A549 (cell line): ENCODE results near the gene BRAT1. TPM values are rescaled to one million over a fixed set of nuclear protein-coding genes. Genes with fewer than 3 reads are reported as not detected.

ENCODE experiments used
- ATAC-seq, 2 experiments: fragments of 200-7000 bp in 1 of 2; fragments of >200 bp in 1 of 2; cut with Nextera tagmentation in 1 of 2; cut with Tn5 transposase in 1 of 2; 3 replicates each; pipeline versions ENCODE4 v1.8.0 to v1.9.1; 2018 to 2020; ENCODE audit warnings: mild to moderate bottlenecking in 1 of 2, moderate library complexity in 1 of 2
- CTCF ChIA-PET: fragments of 300-600 bp; sonication (Branson Sonifier 250); formaldehyde crosslinking; extraction: SDS; loops from one replicate; lab custom pipeline; 2021; ENCODE audit warnings: antibody characterized with exemption, inconsistent platforms; lab: Yijun Ruan, JAX
- POLR2A ChIA-PET: fragments of 350-600 bp; formaldehyde crosslinking; extraction: SDS; loops from one replicate; lab custom pipeline; 2021; ENCODE audit warnings: antibody characterized with exemption, inconsistent platforms; lab: Yijun Ruan, JAX
- DNase-seq, 2 experiments: peaks; one replicate each; pipeline versions ENCODE4 v3.0.0 to v3.0.0-alpha.2; 2011 to 2016; ENCODE audit warnings: low read depth in 1 of 2, low spot score in 1 of 2
- FAIRE-seq: peaks from 2 replicates; lab custom pipeline; 2011; peaks lifted over from hg19 to GRCh38; lab: Jason Lieb, UNC
- H3K27ac ChIP-seq, 2 experiments: fragments of >200 bp; sonication (Bioruptor Twin); formaldehyde crosslinking; 3 replicates each; pipeline ENCODE4 v1.5.1; 2016 to 2017
- H3K4me1 ChIP-seq: fragments of >200 bp; sonication (Bioruptor Twin); formaldehyde crosslinking; 3 replicates; pipeline ENCODE4 v1.6.1; 2016
- H3K4me2 ChIP-seq: fragments of >200 bp; sonication (Bioruptor Twin); formaldehyde crosslinking; 3 replicates; pipeline ENCODE4 v1.6.1; 2016
- H3K4me3 ChIP-seq: fragments of >200 bp; sonication (Bioruptor Twin); formaldehyde crosslinking; 3 replicates; pipeline ENCODE4 v1.5.1; 2016
- H3K9me3 ChIP-seq: fragments of >200 bp; sonication (Bioruptor Twin); formaldehyde crosslinking; 3 replicates; pipeline ENCODE4 v1.6.1; 2016
- BCL3 ChIP-seq: fragments of >200 bp; sonication (Bioruptor Twin); formaldehyde crosslinking; IDR thresholded peaks from 3 replicates; pipeline ENCODE4 v1.6.1; 2016
- BHLHE40 ChIP-seq: IDR thresholded peaks from 2 replicates; pipeline ENCODE4 v1.6.1; 2012; ENCODE audit warnings: low read depth, low read length, inconsistent platforms
- CBX2 ChIP-seq: fragments of 200-600 bp; sonication (generic); IDR thresholded peaks from 2 replicates; pipeline ENCODE4 v1.6.1; 2016; ENCODE audit warnings: low read depth, mild to moderate bottlenecking, borderline replicate concordance
- CEBPB ChIP-seq, 2 experiments: fragments of >200 bp in 1 of 2; sonication (Bioruptor Twin) in 1 of 2; formaldehyde crosslinking in 1 of 2; IDR thresholded peaks; 2 replicates each; pipeline ENCODE4 v1.6.1; 2012 to 2016
- CHD4 ChIP-seq: fragments of 200-600 bp; sonication (generic); IDR thresholded peaks from 2 replicates; pipeline ENCODE4 v1.6.1; 2016; ENCODE audit warnings: antibody characterized with exemption, mild to moderate bottlenecking, borderline replicate concordance
- CTCF ChIP-seq: fragments of >200 bp; sonication (Bioruptor Twin); formaldehyde crosslinking; IDR thresholded peaks from 3 replicates; pipeline ENCODE4 v1.5.1; 2016
- EP300 ChIP-seq, 2 experiments: fragments of >200 bp; sonication (Bioruptor Twin); formaldehyde crosslinking; IDR thresholded peaks; 2 replicates in 1 of 2; 3 replicates in 1 of 2; pipeline ENCODE4 v1.6.1; 2016 to 2017
- FOXS1 ChIP-seq: fragments of 250-450 bp; sonication (Bioruptor Pico); IDR thresholded peaks from 2 replicates; pipeline ENCODE4 v1.5.0; 2020; ENCODE audit warnings: mild to moderate bottlenecking, moderate library complexity
- GATA3 ChIP-seq: IDR thresholded peaks from 2 replicates; pipeline ENCODE4 v1.6.1; 2012; ENCODE audit warnings: borderline replicate concordance
- JUN ChIP-seq, 2 experiments: fragments of >200 bp; sonication (Bioruptor Twin); formaldehyde crosslinking; IDR thresholded peaks; 2 replicates in 1 of 2; 3 replicates in 1 of 2; pipeline ENCODE4 v1.6.1; 2016 to 2017
- JUNB ChIP-seq: fragments of >200 bp; sonication (Bioruptor Twin); formaldehyde crosslinking; IDR thresholded peaks from 2 replicates; pipeline ENCODE4 v1.6.1; 2016
- KDM1A ChIP-seq: fragments of 200-600 bp; sonication (generic); IDR thresholded peaks from 2 replicates; pipeline ENCODE4 v1.6.1; 2016; ENCODE audit warnings: low read depth, mild to moderate bottlenecking
- MAFK ChIP-seq: fragments of 450-650 bp; IDR thresholded peaks from 2 replicates; pipeline ENCODE4 v1.6.1; 2014; ENCODE audit not compliant: partially characterized antibody
- PHF8 ChIP-seq: fragments of 200-600 bp; sonication (generic); IDR thresholded peaks from 2 replicates; pipeline ENCODE4 v1.6.1; 2016; ENCODE audit warnings: low read depth, mild to moderate bottlenecking, antibody characterized with exemption, moderate library complexity, borderline replicate concordance
- RARB ChIP-seq: fragments of 250-450 bp; sonication (Bioruptor Pico); IDR thresholded peaks from 2 replicates; pipeline ENCODE4 v1.8.0; 2021; ENCODE audit warnings: mild to moderate bottlenecking, moderate library complexity
- RFX5 ChIP-seq: fragments of 450-650 bp; IDR thresholded peaks from 2 replicates; pipeline ENCODE4 v1.7.1; 2014; ENCODE audit warnings: antibody characterized with exemption, mild to moderate bottlenecking, moderate library complexity
- RNF2 ChIP-seq: fragments of 200-600 bp; sonication (generic); IDR thresholded peaks from 2 replicates; pipeline ENCODE4 v1.6.1; 2016; ENCODE audit warnings: low read depth, mild to moderate bottlenecking, antibody characterized with exemption, moderate library complexity, borderline replicate concordance
- TP53 ChIP-seq: fragments of 250-450 bp; sonication (Bioruptor Pico); IDR thresholded peaks from 2 replicates; pipeline ENCODE4 v1.5.0; 2021; ENCODE audit warnings: mild to moderate bottlenecking, moderate library complexity
- USF2 ChIP-seq: fragments of 450-650 bp; IDR thresholded peaks from 2 replicates; pipeline ENCODE4 v1.6.1; 2014; ENCODE audit warnings: antibody characterized with exemption
- ZNF302 ChIP-seq: fragments of 250-450 bp; sonication (Bioruptor Pico); IDR thresholded peaks from 2 replicates; pipeline ENCODE4 v1.9.0; 2021; ENCODE audit warnings: inconsistent platforms, mild to moderate bottlenecking, moderate library complexity
- WGBS: methylation state at CpG from one replicate; pipeline ENCODE4 v1.1.6; 2017; ENCODE audit errors: missing lambda C conversion rate; 5-methylcytosine and 5-hydroxymethylcytosine counted together
- polyA plus RNA-seq, 4 experiments: library from polyadenylated mRNA; depleted of rRNA in 3 of 4; stranded (reverse); fragments of >200 nt; fragmentation: RNase III in 1 of 4; extraction: RNeasy Plus Mini Kit Qiagen cat#74134 plus additional on column Dnase treatment in 1 of 4; gene quantifications; 2 replicates in 3 of 4; 3 replicates in 1 of 4; pipeline ENCODE4 v1.2.3, GENCODE V29; 2011 to 2017
- TF ChIP-seq, protein P1 (sequence below): IDR thresholded peaks from 2 replicates; pipeline ENCODE4 v1.6.1; 2012
- TF ChIP-seq, protein P2 (sequence below): fragments of 250-450 bp; sonication (Bioruptor Pico); IDR thresholded peaks from 2 replicates; pipeline ENCODE4 v1.5.0; 2020; ENCODE audit warnings: low read depth, mild to moderate bottlenecking, moderate library complexity

BRAT1 gene
- polyA plus RNA-seq, 2 of the 4 experiments (the other 2 are of a cell fraction), result 11.9 to 25.6 TPM

DNA sequence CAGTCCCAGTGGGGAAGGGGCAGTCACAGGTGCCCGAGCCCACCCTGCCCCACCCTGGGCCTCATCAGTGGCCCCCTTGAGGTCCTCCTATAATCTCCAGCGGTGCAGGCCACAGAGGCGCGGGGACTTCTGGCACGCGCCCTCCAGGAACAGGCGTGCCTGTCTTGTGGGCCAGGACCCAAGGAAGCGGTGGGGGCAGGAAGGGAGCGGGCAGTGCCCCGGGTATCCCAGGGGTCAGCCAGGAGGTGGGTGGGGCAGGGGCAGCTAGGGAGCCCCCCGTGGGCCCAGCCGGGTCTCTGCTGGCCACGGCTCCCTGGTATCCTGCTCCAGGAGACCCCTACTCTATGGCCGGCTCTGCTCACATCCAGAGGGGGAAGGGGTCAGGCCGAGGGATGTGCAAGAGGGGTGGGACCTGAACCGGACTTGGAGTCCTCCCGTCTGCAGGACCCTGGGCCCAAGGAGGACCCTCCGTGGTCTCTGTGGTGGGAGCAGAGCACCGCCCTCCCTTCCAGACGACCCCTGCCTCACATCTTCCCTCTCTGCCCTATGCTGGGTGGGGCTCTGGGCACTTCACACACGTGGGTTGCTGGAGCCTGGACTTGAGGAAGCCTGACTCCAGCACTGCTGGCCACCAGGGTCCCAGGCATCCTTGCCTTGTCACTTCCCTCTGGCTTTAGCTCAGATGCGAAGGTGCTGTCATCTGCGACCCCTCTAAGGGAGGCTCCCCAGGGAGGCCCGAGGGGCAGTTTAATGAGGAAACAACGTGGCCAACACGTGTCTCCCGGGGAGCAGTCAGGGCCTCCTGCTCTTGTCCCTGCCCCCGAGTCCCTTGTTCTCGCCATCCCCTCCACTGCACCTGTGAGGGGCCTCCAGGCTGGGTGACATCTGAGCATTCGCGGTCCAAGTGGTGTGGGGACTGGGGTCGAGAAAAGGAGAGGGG lies 60.9 kb downstream of the BRAT1 start:
- 72% methylated on average over 24 of the region's 32 CpGs for WGBS
- no peak for TF ChIP-seq RFX5
- no peak for TF ChIP-seq CBX2
- no peak for TF ChIP-seq JUN (IDR thresholded peaks at IDR 0.05)
- no peak for TF ChIP-seq CHD4
- no peak for TF ChIP-seq TP53
- TF ChIP-seq EP300 (IDR thresholded peaks at IDR 0.05), result no peak
- no peak for TF ChIP-seq ZNF302 (CRISPR knock-in tag)
- no peaks in the 10 kb centered on the region for H3K9me3 ChIP-seq
- no peak overlapping the region for H3K4me2 ChIP-seq
- H3K4me3 ChIP-seq, result no peak overlapping the region
- CTCF ChIA-PET, result interaction anchor here (1.4 to 2.5 kb wide), 2 partner anchors 15 to 186 kb away, joined by 4 to 6 read pairs; no protein-coding TSS in a partner anchor
- DNase-seq, result no peak
- no peak overlapping the region for H3K27ac ChIP-seq
- POLR2A ChIA-PET, result no interaction called here
- no peak for ATAC-seq
- H3K4me1 ChIP-seq, result no peaks in the 10 kb centered on the region
- FAIRE-seq, result no peak

GRCh38 chr7:2493205-2494164 lies 61.8 kb downstream of the BRAT1 start:
- WGBS, result 40% methylated on average over 6 of the region's 11 CpGs
- CTCF ChIA-PET, result interaction anchor here (0.9 to 2.5 kb wide), 3 partner anchors 25 to 187 kb away, joined by 4 to 6 read pairs (median 4); no protein-coding TSS in a partner anchor
- Histone ChIP-seq H3K4me2 (no peak overlapping the region), H3K4me3 (no peak overlapping the region), H3K27ac (no peak overlapping the region; a peak in 1 of 6 replicates), H3K9me3 (no peaks in the 10 kb centered on the region), H3K4me1 (no peaks in the 10 kb centered on the region)
- no peak for FAIRE-seq
- no peak for DNase-seq
- no peak for TF ChIP-seq FOXS1 (CRISPR knock-in tag)
- no peak for TF ChIP-seq USF2
- no peak for TF ChIP-seq BCL3
- no peak for TF ChIP-seq MAFK
- TF ChIP-seq RARB, result no peak
- no peak for TF ChIP-seq RNF2
- no peak for TF ChIP-seq PHF8
- TF ChIP-seq JUNB, result no peak
- TF ChIP-seq, protein P1, sequence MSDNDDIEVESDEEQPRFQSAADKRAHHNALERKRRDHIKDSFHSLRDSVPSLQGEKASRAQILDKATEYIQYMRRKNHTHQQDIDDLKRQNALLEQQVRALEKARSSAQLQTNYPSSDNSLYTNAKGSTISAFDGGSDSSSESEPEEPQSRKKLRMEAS, result no peak
- TF ChIP-seq GATA3, result no peak
- TF ChIP-seq CTCF, result no peak
- TF ChIP-seq CHD4, result no peak
- TF ChIP-seq, protein P2, sequence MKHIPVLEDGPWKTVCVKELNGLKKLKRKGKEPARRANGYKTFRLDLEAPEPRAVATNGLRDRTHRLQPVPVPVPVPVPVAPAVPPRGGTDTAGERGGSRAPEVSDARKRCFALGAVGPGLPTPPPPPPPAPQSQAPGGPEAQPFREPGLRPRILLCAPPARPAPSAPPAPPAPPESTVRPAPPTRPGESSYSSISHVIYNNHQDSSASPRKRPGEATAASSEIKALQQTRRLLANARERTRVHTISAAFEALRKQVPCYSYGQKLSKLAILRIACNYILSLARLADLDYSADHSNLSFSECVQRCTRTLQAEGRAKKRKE (CRISPR knock-in tag), result no peak
- no peak for TF ChIP-seq BHLHE40
- no peak for TF ChIP-seq CEBPB (IDR thresholded peaks at IDR 0.05)
- no peak for TF ChIP-seq KDM1A
- no peak for TF ChIP-seq RFX5
- no peak for TF ChIP-seq CBX2
- TF ChIP-seq EP300 (IDR thresholded peaks at IDR 0.05), result no peak
- POLR2A ChIA-PET, result no interaction called here
- ATAC-seq, result peak in 1 of 2 experiments; percentile 11; a peak in 2 of 6 replicates
